ENCODE measurements around the gene MDH1.

- TF ChIP-seq EGR1 (IDR thresholded peaks at IDR 0.05; ENCODE audit: low read depth in 2 of 2) = no peak
- TF ChIP-seq CTCF (IDR thresholded peaks at IDR 0.05; ENCODE audit: low read depth, low read length, missing input control) = no peak
- TF ChIP-seq JUND (IDR thresholded peaks at IDR 0.05) = no peak
- TF ChIP-seq SP1 (IDR thresholded peaks at IDR 0.05) = no peak
- no peak for TF ChIP-seq MAX (IDR thresholded peaks at IDR 0.05)
- TF ChIP-seq GABPA (IDR thresholded peaks at IDR 0.05 in 1 of 2, conservative IDR thresholded peaks at IDR 0.05 in 1 of 2) = no peak
- no peak for TF ChIP-seq YY1 (IDR thresholded peaks at IDR 0.05)
- TF ChIP-seq RXRA (IDR thresholded peaks at IDR 0.05) = no peak
Observed at GRCh38 chr2:63614983-63615945, 26.5 kb downstream of the MDH1 start.
